SK-N-SH (cell line): Measurements from ENCODE around the gene BAAT.

Source experiments
- CHD2 ChIP-seq: fragments of 150-350 bp; IDR thresholded peaks from 2 replicates; pipeline ENCODE4 v1.6.1; 2018; ENCODE audit warnings: low read length; ENCODE audit not compliant: partially characterized antibody
- GATA2 ChIP-seq: sonication (generic); formaldehyde crosslinking; IDR thresholded peaks from 2 replicates; pipeline ENCODE4 v1.5.0; 2020; ENCODE audit warnings: mild to moderate bottlenecking, missing genetic modification reagents
- MXI1 ChIP-seq: IDR thresholded peaks from 2 replicates; pipeline ENCODE4 v1.6.1; 2012; ENCODE audit warnings: mild to moderate bottlenecking, low read depth, low read length, improper control_type of control experiment
- POLR2AphosphoS5 ChIP-seq: IDR thresholded peaks from 2 replicates; pipeline ENCODE4 v1.6.1; 2012; ENCODE audit warnings: low read depth, low read length
- RFX5 ChIP-seq: IDR thresholded peaks from 2 replicates; pipeline ENCODE4 v1.6.1; 2012; ENCODE audit warnings: mild to moderate bottlenecking, improper control_type of control experiment, low read length
- SIN3A ChIP-seq: IDR thresholded peaks from 2 replicates; pipeline ENCODE4 v1.6.1; 2012; ENCODE audit warnings: low read depth, mild to moderate bottlenecking, low read length, moderate library complexity, borderline replicate concordance
- TCF12 ChIP-seq: IDR thresholded peaks from 2 replicates; pipeline ENCODE4 v1.4.0; 2012
- TF ChIP-seq, protein P1 (sequence below): fragments of 200-600 bp; sonication (generic); IDR thresholded peaks from 2 replicates; pipeline ENCODE4 v1.6.1; 2017; ENCODE audit warnings: antibody characterized with exemption, mild to moderate bottlenecking, moderate library complexity

DNA sequence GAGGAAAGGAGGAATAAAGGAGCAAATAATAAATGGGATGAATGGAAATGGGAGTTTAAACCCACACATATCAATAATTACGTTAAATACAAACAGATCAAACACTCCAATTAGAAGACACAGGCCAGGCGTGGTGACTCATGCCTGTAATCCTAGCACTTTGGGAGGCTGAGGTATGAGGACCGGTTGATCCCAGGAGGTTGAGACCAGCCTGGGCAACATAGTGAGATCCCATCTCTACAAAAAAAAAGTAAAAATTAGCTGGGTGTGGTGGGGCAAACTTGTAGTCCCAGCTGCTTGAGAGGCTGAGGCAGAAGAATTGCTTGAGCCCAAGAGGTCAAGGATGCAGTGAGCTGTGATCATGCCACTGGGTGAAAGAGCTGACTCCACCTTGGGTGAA, 3.7 kb downstream of the BAAT start:
- TF ChIP-seq POLR2AphosphoS5 (no peak), MXI1 (no peak), CHD2 (no peak), TCF12 (no peak), SIN3A (no peak), GATA2 (CRISPR knock-in tag) (no peak), RFX5 (no peak)
- TF ChIP-seq, protein P1, sequence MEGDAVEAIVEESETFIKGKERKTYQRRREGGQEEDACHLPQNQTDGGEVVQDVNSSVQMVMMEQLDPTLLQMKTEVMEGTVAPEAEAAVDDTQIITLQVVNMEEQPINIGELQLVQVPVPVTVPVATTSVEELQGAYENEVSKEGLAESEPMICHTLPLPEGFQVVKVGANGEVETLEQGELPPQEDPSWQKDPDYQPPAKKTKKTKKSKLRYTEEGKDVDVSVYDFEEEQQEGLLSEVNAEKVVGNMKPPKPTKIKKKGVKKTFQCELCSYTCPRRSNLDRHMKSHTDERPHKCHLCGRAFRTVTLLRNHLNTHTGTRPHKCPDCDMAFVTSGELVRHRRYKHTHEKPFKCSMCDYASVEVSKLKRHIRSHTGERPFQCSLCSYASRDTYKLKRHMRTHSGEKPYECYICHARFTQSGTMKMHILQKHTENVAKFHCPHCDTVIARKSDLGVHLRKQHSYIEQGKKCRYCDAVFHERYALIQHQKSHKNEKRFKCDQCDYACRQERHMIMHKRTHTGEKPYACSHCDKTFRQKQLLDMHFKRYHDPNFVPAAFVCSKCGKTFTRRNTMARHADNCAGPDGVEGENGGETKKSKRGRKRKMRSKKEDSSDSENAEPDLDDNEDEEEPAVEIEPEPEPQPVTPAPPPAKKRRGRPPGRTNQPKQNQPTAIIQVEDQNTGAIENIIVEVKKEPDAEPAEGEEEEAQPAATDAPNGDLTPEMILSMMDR, result no peak
